Endothelial cell of umbilical vein (primary cell): ENCODE data around the gene SP6. TPM values are rescaled to one million over a fixed set of nuclear protein-coding genes. Genes with fewer than 3 reads are reported as not detected.

ENCODE experiments used
- BruUV-seq: library from RNA; stranded (reverse); fragments of 400-500 nt; replicated peaks from 2 replicates; lab custom pipeline; 2021; lab: Mats Ljungman, UMichigan
- CTCF ChIA-PET: fragments of 300-600, 350-600 bp; sonication (Branson Sonifier 250); formaldehyde crosslinking; loops from one replicate; lab custom pipeline; 2021; ENCODE audit warnings: antibody characterized with exemption, inconsistent platforms; lab: Charles Lee
- POLR2A ChIA-PET: fragments of 300-600, 350-600 bp; sonication (Branson Sonifier 250); formaldehyde crosslinking; loops from one replicate; lab custom pipeline; 2021; ENCODE audit warnings: antibody characterized with exemption, inconsistent platforms; lab: Charles Lee
- DNase-seq: peaks from one replicate; pipeline ENCODE4 v3.0.0-alpha.2; 2011; ENCODE audit warnings: low read depth, low spot score
- FAIRE-seq: peaks from 2 replicates; lab custom pipeline; 2011; peaks lifted over from hg19 to GRCh38; lab: Jason Lieb, UNC
- H2AFZ ChIP-seq: 2 replicates; pipeline ENCODE4 v1.6.0; 2012; ENCODE audit warnings: low read depth, low read length, control low read depth, inconsistent platforms
- H3K27ac ChIP-seq: 2 replicates; pipeline ENCODE4 v1.5.1; 2011; ENCODE audit warnings: low read depth, mild to moderate bottlenecking, control low read depth, low read length, moderate library complexity; ENCODE audit not compliant: insufficient read depth
- H3K27me3 ChIP-seq, 2 experiments: 2 replicates each; pipeline versions ENCODE4 v1.6.0 to v1.6.1; 2011; ENCODE audit warnings: low read length in 2 of 2, mixed read lengths in 1 of 2; ENCODE audit not compliant: control insufficient read depth in 2 of 2, insufficient read depth in 2 of 2
- H3K36me3 ChIP-seq, 2 experiments: 2 replicates in 1 of 2; 3 replicates in 1 of 2; pipeline ENCODE4 v1.5.1; 2011; ENCODE audit warnings: low read length in 2 of 2, mild to moderate bottlenecking in 1 of 2, moderate library complexity in 1 of 2; ENCODE audit not compliant: control insufficient read depth in 2 of 2, insufficient read depth in 2 of 2; ENCODE audit errors: extremely low read depth in 1 of 2
- H3K4me1 ChIP-seq: 3 replicates; pipeline ENCODE4 v1.5.1; 2011; ENCODE audit warnings: mild to moderate bottlenecking, low read length; ENCODE audit not compliant: control insufficient read depth, insufficient read depth; ENCODE audit errors: extremely low read depth
- H3K4me2 ChIP-seq: 2 replicates; pipeline ENCODE4 v1.6.1; 2011; ENCODE audit warnings: low read length, control low read depth, mixed read lengths; ENCODE audit not compliant: insufficient read depth
- H3K4me3 ChIP-seq, 3 experiments: fragments of 200-600 bp in 1 of 3; sonication (generic), shearing (Covaris generic) in 1 of 3; replicated peaks in 1 of 3; 2 replicates each; pipeline ENCODE4 v1.5.1; 2011 to 2016; ENCODE audit warnings: control low read depth in 3 of 3, low read length in 3 of 3, mild to moderate bottlenecking in 2 of 3, inconsistent platforms in 1 of 3, low read depth in 1 of 3, moderate library complexity in 1 of 3; ENCODE audit not compliant: insufficient read depth in 1 of 3
- H3K79me2 ChIP-seq: 2 replicates; pipeline ENCODE4 v1.6.0; 2012; ENCODE audit warnings: low read length, inconsistent platforms; ENCODE audit not compliant: control insufficient read depth, insufficient read depth
- H3K9ac ChIP-seq: replicated peaks from 2 replicates; pipeline ENCODE3; 2011; ENCODE audit warnings: low read length, control low read depth; ENCODE audit not compliant: insufficient read depth; ENCODE audit errors: extremely low read depth
- H3K9me1 ChIP-seq: replicated peaks from 3 replicates; pipeline ENCODE4 v1.6.0; 2011; ENCODE audit warnings: mild to moderate bottlenecking, low read length; ENCODE audit not compliant: control insufficient read depth, insufficient read depth; ENCODE audit errors: extremely low read depth
- H3K9me3 ChIP-seq: replicated peaks from 2 replicates; pipeline ENCODE4 v1.5.1; 2012; ENCODE audit warnings: low read length, inconsistent platforms; ENCODE audit not compliant: control insufficient read depth, insufficient read depth
- H4K20me1 ChIP-seq: replicated peaks from 2 replicates; pipeline ENCODE3; 2011; ENCODE audit warnings: mild to moderate bottlenecking, low read length; ENCODE audit not compliant: control insufficient read depth, insufficient read depth; ENCODE audit errors: extremely low read depth
- EZH2 ChIP-seq: IDR thresholded peaks from 2 replicates; pipeline ENCODE4 v1.6.1; 2012; ENCODE audit warnings: borderline replicate concordance, low read depth, mild to moderate bottlenecking, moderate library complexity, low read length, inconsistent platforms; ENCODE audit not compliant: severe bottlenecking
- FOS ChIP-seq: IDR thresholded peaks from 2 replicates; pipeline ENCODE4 v1.6.1; 2011; ENCODE audit warnings: mild to moderate bottlenecking, low read length, moderate library complexity, borderline replicate concordance; ENCODE audit not compliant: insufficient read depth
- GATA2 ChIP-seq: IDR thresholded peaks from 2 replicates; pipeline ENCODE4 v1.7.0; 2011; ENCODE audit warnings: low read depth, mild to moderate bottlenecking, moderate library complexity, mixed read lengths, low read length; ENCODE audit not compliant: insufficient read length, insufficient read depth
- JUN ChIP-seq: IDR thresholded peaks from 2 replicates; pipeline ENCODE4 v1.6.1; 2011; ENCODE audit warnings: borderline replicate concordance, low read depth; ENCODE audit not compliant: insufficient read length, insufficient read depth
- MYC ChIP-seq: IDR thresholded peaks from one replicate; pipeline ENCODE4 v1.6.1; 2011; ENCODE audit warnings: mild to moderate bottlenecking, low read depth, low read length
- POLR2A ChIP-seq: IDR thresholded peaks from 2 replicates; pipeline ENCODE4 v1.6.1; 2012; ENCODE audit warnings: low read depth, mild to moderate bottlenecking, control low read depth, low read length
- POLR2AphosphoS5 ChIP-seq: IDR thresholded peaks from 2 replicates; pipeline ENCODE4 v1.6.1; 2012; ENCODE audit warnings: low read depth, mild to moderate bottlenecking, control low read depth, low read length, moderate library complexity; ENCODE audit not compliant: insufficient read depth
- dilution Hi-C: fragments of 300-500 bp; cut with MboI; formaldehyde crosslinking; loops from one replicate; pipeline ENCODE4 v1.15.0; 2019; ENCODE audit warnings: low sequenced_read_pairs; ENCODE audit not compliant: extremely low pct_ligation_motif_present
- intact Hi-C: fragments of 100-400 bp; cut with micrococcal nuclease; formaldehyde crosslinking; loops from one replicate; pipeline ENCODE4 v1.10.0; 2022
- polyA plus RNA-seq, 4 experiments: library from polyadenylated mRNA; depleted of rRNA in 3 of 4; stranded (reverse) in 3 of 4; unstranded in 1 of 4; fragments of >200 nt; gene quantifications; 2 replicates each; pipeline versions ENCODE4 v1.2.1 to v1.2.3, GENCODE V29; 2011 to 2012; ENCODE audit warnings: missing spikeins in 1 of 4
- total RNA-seq: library from RNA; stranded (reverse); gene quantifications from 2 replicates; pipeline ENCODE4 v1.2.3, GENCODE V29; 2021
- TF ChIP-seq, protein P1 (sequence below): IDR thresholded peaks from 2 replicates; pipeline ENCODE4 v1.6.1; 2011; ENCODE audit not compliant: insufficient read depth, insufficient read length
- TF ChIP-seq, protein P2 (sequence below), 2 donors: IDR thresholded peaks; 1 replicate in 1 of 2; 2 replicates in 1 of 2; pipeline ENCODE4 v1.5.1; 2011; ENCODE audit warnings: low read length in 2 of 2, mild to moderate bottlenecking in 2 of 2, moderate library complexity in 2 of 2, control low read depth in 1 of 2, inconsistent platforms in 1 of 2, low read depth in 1 of 2; ENCODE audit not compliant: insufficient read depth in 1 of 2; ENCODE audit errors: extremely low read depth in 1 of 2

SP6 gene
- total and polyA plus RNA-seq, 2 donors (not counting 3 experiments of a cell fraction or from before 2014, with no cell fraction given): 0.11 to 1.3 TPM

DNA sequence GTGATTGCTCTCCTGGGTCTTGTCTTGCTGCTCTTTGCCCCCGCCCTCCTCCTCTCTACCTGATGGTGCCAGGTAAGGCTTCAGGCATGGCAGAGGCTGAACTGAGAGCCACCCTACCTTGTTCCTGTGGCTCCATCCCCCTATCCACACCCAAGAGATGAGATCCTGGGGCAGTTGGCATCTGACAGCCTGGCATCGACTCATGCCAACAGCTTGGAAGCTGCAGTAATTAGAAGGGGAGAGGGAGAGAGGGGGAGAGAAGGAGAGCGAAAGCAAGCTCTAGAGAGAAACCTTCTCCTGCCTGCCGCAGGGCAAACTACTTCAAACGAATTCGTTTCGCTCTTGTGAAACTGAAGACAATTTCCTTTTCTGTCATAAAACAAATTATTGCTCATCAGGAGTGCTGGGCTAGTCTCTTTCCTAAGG lies 13.8 kb upstream of the SP6 start:
- Histone ChIP-seq H3K4me1 (peaks cover 8% of the 10 kb centered on the region), H3K36me3 (no peaks in the 10 kb centered on the region), H3K9me1 (no peaks in the 10 kb centered on the region), H3K27me3 (peaks cover 6 to 12% of the 10 kb centered on the region in 2 experiments), H3K27ac (no peak overlapping the region), H3K4me2 (no peak overlapping the region), H3K9ac (no peak overlapping the region), H3K9me3 (no peaks in the 10 kb centered on the region), H4K20me1 (no peaks in the 10 kb centered on the region), H2AFZ (no peak overlapping the region), H3K4me3 (no peak overlapping the region), H3K79me2 (no peaks in the 10 kb centered on the region)
- DNase-seq (no peak), FAIRE-seq (no peak)
- dilution Hi-C loops: no loop called here
- POLR2A ChIA-PET: no interaction called here
- TF ChIP-seq JUN (no peak), EZH2 (no peak), POLR2A (no peak), MYC (no peak), POLR2AphosphoS5 (no peak), FOS (no peak), GATA2 (no peak)
- TF ChIP-seq, protein P1, sequence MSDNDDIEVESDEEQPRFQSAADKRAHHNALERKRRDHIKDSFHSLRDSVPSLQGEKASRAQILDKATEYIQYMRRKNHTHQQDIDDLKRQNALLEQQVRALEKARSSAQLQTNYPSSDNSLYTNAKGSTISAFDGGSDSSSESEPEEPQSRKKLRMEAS: no peak
- TF ChIP-seq, protein P2, sequence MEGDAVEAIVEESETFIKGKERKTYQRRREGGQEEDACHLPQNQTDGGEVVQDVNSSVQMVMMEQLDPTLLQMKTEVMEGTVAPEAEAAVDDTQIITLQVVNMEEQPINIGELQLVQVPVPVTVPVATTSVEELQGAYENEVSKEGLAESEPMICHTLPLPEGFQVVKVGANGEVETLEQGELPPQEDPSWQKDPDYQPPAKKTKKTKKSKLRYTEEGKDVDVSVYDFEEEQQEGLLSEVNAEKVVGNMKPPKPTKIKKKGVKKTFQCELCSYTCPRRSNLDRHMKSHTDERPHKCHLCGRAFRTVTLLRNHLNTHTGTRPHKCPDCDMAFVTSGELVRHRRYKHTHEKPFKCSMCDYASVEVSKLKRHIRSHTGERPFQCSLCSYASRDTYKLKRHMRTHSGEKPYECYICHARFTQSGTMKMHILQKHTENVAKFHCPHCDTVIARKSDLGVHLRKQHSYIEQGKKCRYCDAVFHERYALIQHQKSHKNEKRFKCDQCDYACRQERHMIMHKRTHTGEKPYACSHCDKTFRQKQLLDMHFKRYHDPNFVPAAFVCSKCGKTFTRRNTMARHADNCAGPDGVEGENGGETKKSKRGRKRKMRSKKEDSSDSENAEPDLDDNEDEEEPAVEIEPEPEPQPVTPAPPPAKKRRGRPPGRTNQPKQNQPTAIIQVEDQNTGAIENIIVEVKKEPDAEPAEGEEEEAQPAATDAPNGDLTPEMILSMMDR (IDR thresholded peaks at IDR 0.05; ENCODE audit: extremely low read depth in 1 of 2, insufficient read depth in 1 of 2, low read depth in 1 of 2, low read length in 2 of 2): no peak
- CTCF ChIA-PET: interaction anchor here (0.8 to 1.6 kb wide), 4 partner anchors 9 to 82 kb away, joined by 3 to 6 read pairs (median 4); no protein-coding TSS in a partner anchor
- no TSS peak for BruUV-seq
- intact Hi-C loops: no loop called here
